SU-DHL-6 (cell line): ENCODE results near the gene HDAC6.

ENCODE experiments used
- H2AFZ ChIP-seq: fragments of 200-600 bp; sonication (generic); 2 replicates; pipeline ENCODE4 v1.6.1; 2014; ENCODE audit warnings: low read depth, mild to moderate bottlenecking, moderate library complexity, mixed read lengths, antibody characterized with exemption, low read length; ENCODE audit not compliant: severe bottlenecking
- H3F3A ChIP-seq: fragments of 200-600 bp; shearing (Covaris generic); 2 replicates; pipeline ENCODE4 v1.6.0; 2016; ENCODE audit warnings: antibody characterized with exemption, mild to moderate bottlenecking; ENCODE audit not compliant: insufficient read depth
- H3K27ac ChIP-seq: fragments of 200-600 bp; sonication (generic); 2 replicates; pipeline ENCODE4 v1.5.1; 2016; ENCODE audit warnings: low read depth, mild to moderate bottlenecking, low read length, moderate library complexity, mixed read lengths
- H3K27me3 ChIP-seq: fragments of 200-600 bp; sonication (generic), shearing (Covaris generic); 2 replicates; pipeline ENCODE4 v1.6.0; 2014; ENCODE audit warnings: mild to moderate bottlenecking, low read length
- H3K36me3 ChIP-seq: fragments of 200-600 bp; sonication (generic); 2 replicates; pipeline ENCODE4 v1.6.1; 2014; ENCODE audit warnings: mild to moderate bottlenecking, low read length, mixed read lengths
- H3K4me2 ChIP-seq: fragments of 300-600, 200-600 bp; shearing (Covaris generic), sonication (generic); 2 replicates; pipeline ENCODE4 v1.6.0; 2014; ENCODE audit warnings: low read length, low read depth, mild to moderate bottlenecking; ENCODE audit not compliant: poor library complexity, severe bottlenecking
- H3K4me3 ChIP-seq: fragments of 200-600 bp; sonication (generic); 2 replicates; pipeline ENCODE4 v1.5.1; 2014; ENCODE audit warnings: antibody characterized with exemption, low read length, mild to moderate bottlenecking, mixed read lengths; ENCODE audit not compliant: insufficient read depth, poor library complexity, severe bottlenecking
- H3K79me2 ChIP-seq: fragments of 200-600 bp; sonication (generic); 2 replicates; pipeline ENCODE4 v1.6.1; 2014; ENCODE audit warnings: mild to moderate bottlenecking, low read length, moderate library complexity; ENCODE audit not compliant: insufficient read depth
- H3K9ac ChIP-seq: fragments of 200-600 bp; sonication (generic); 2 replicates; pipeline ENCODE4 v1.7.0; 2014; ENCODE audit warnings: mild to moderate bottlenecking, low read length
- H3K9me2 ChIP-seq: fragments of 200-600 bp; sonication (generic); replicated peaks from 2 replicates; pipeline ENCODE4 v1.6.1; 2014; ENCODE audit warnings: low read length; ENCODE audit not compliant: insufficient read depth
- H3K9me3 ChIP-seq: fragments of 200-600 bp; sonication (generic); 2 replicates; pipeline ENCODE4 v1.6.1; 2014; ENCODE audit warnings: low read length, mixed read lengths; ENCODE audit not compliant: insufficient read depth
- H4K20me1 ChIP-seq: fragments of 200-600 bp; sonication (generic); 2 replicates; pipeline ENCODE4 v1.6.1; 2014; ENCODE audit warnings: low read depth, mild to moderate bottlenecking, antibody characterized with exemption, low read length, moderate library complexity, mixed read lengths
- EZH2phosphoT487 ChIP-seq: fragments of 200-600 bp; sonication (generic), shearing (Covaris generic); conservative IDR thresholded peaks from 2 replicates; pipeline ENCODE4 v1.6.1; 2018; ENCODE audit warnings: mild to moderate bottlenecking, antibody characterized with exemption, low read length, moderate library complexity, mixed read lengths
- TF ChIP-seq, protein P1 (sequence below): fragments of 200-600 bp; sonication (generic); IDR thresholded peaks from one replicate; pipeline ENCODE4 v1.5.1; 2017; ENCODE audit warnings: antibody characterized with exemption, mild to moderate bottlenecking, low read length, moderate library complexity; ENCODE audit not compliant: insufficient read depth, poor library complexity, severe bottlenecking

Gene HDAC6

GRCh38 chrX:48793935-48794334 lies 7.9 kb upstream of the HDAC6 start:
- H3K27me3 ChIP-seq, result no peaks in the 10 kb centered on the region
- H3K4me3 ChIP-seq, result no peak overlapping the region
- no peaks in the 10 kb centered on the region for H3K36me3 ChIP-seq
- no peak overlapping the region for H2AFZ ChIP-seq
- H3K9me2 ChIP-seq, result no peaks in the 10 kb centered on the region
- H3K9ac ChIP-seq, result no peak overlapping the region
- no peak for TF ChIP-seq EZH2phosphoT487
- TF ChIP-seq, protein P1, sequence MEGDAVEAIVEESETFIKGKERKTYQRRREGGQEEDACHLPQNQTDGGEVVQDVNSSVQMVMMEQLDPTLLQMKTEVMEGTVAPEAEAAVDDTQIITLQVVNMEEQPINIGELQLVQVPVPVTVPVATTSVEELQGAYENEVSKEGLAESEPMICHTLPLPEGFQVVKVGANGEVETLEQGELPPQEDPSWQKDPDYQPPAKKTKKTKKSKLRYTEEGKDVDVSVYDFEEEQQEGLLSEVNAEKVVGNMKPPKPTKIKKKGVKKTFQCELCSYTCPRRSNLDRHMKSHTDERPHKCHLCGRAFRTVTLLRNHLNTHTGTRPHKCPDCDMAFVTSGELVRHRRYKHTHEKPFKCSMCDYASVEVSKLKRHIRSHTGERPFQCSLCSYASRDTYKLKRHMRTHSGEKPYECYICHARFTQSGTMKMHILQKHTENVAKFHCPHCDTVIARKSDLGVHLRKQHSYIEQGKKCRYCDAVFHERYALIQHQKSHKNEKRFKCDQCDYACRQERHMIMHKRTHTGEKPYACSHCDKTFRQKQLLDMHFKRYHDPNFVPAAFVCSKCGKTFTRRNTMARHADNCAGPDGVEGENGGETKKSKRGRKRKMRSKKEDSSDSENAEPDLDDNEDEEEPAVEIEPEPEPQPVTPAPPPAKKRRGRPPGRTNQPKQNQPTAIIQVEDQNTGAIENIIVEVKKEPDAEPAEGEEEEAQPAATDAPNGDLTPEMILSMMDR, result no peak
- no peaks in the 10 kb centered on the region for H3F3A ChIP-seq
- no peaks in the 10 kb centered on the region for H3K9me3 ChIP-seq
- H4K20me1 ChIP-seq, result no peaks in the 10 kb centered on the region
- H3K27ac ChIP-seq, result no peak overlapping the region
- H3K4me2 ChIP-seq, result no peak overlapping the region
- no peaks in the 10 kb centered on the region for H3K79me2 ChIP-seq

DNA sequence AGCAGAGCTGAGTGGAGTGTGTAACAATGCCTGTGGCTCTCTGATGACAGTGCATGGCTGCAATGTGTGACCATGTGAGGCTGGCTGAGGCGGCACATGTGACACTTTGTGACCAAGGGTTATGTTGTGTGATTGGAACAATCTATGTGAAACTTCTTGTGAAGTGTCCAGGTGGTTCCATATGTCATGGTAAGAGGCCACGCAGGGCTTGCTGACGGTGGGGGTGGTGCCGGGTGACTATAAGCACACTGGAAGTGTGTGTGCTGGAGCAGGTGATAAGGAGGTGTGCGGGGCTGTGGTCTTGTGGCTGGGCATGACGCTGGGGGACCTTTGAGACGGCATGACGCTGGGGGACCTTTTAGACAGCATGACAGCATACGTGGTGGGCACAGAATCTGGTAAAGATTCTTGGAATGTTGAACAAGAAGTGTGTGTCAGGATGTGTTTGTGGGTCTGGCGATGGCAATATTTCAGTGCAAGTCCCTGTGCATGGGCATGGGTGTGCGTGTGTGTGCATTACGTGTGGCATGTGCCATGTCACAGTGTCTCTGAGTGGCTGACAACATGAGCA lies 7.4 kb upstream of the HDAC6 start:
- Histone ChIP-seq H3K27me3 (no peaks in the 10 kb centered on the region), H3K4me2 (no peak overlapping the region), H3K4me3 (no peak overlapping the region), H3K27ac (no peak overlapping the region), H2AFZ (no peak overlapping the region), H3K36me3 (no peaks in the 10 kb centered on the region), H3K79me2 (no peaks in the 10 kb centered on the region), H4K20me1 (no peaks in the 10 kb centered on the region), H3K9me3 (no peaks in the 10 kb centered on the region), H3K9ac (no peak overlapping the region), H3F3A (no peaks in the 10 kb centered on the region), H3K9me2 (no peaks in the 10 kb centered on the region)
- TF ChIP-seq, protein P1, result no peak
- no peak for TF ChIP-seq EZH2phosphoT487

GRCh38 chrX:48794911-48795515 lies 6.9 kb upstream of the HDAC6 start:
- no peaks in the 10 kb centered on the region for H3K36me3 ChIP-seq
- no peak overlapping the region for H3K9ac ChIP-seq
- H4K20me1 ChIP-seq, result no peaks in the 10 kb centered on the region
- H3K9me2 ChIP-seq, result no peaks in the 10 kb centered on the region
- H3F3A ChIP-seq, result no peaks in the 10 kb centered on the region
- H3K27me3 ChIP-seq, result no peaks in the 10 kb centered on the region
- H3K4me2 ChIP-seq, result no peak overlapping the region
- TF ChIP-seq, protein P1, result no peak
- no peak for TF ChIP-seq EZH2phosphoT487
- no peaks in the 10 kb centered on the region for H3K9me3 ChIP-seq
- no peak overlapping the region for H2AFZ ChIP-seq
- no peaks in the 10 kb centered on the region for H3K79me2 ChIP-seq
- H3K27ac ChIP-seq, result no peak overlapping the region
- no peak overlapping the region for H3K4me3 ChIP-seq
